B cell (primary cell): ENCODE data around the gene SIRPA. TPM values are rescaled to one million over a fixed set of nuclear protein-coding genes. Genes with fewer than 3 reads are reported as not detected.

Experiments
- ATAC-seq: fragments of 200-7000 bp; cut with Tn5 transposase; one replicate; pipeline ENCODE4 v1.10.0; 2021; ENCODE audit warnings: low read depth, mild to moderate bottlenecking, moderate number of reproducible peaks, moderate library complexity
- CTCF ChIA-PET: fragments of 350-600 bp; sonication (Branson Sonifier 250); formaldehyde crosslinking; loops from one replicate; lab custom pipeline; 2021; ENCODE audit warnings: antibody characterized with exemption, inconsistent platforms; lab: Charles Lee
- POLR2A ChIA-PET: fragments of 350-600 bp; sonication (Branson Sonifier 250); formaldehyde crosslinking; loops from one replicate; lab custom pipeline; 2021; ENCODE audit warnings: antibody characterized with exemption; lab: Charles Lee
- DNase-seq: peaks from one replicate; pipeline ENCODE4 v3.0.0; 2013
- H2AFZ ChIP-seq: 2 replicates; pipeline ENCODE4 v1.6.1; 2012; ENCODE audit warnings: mild to moderate bottlenecking, low read depth, low read length; ENCODE audit not compliant: insufficient read depth, poor library complexity, severe bottlenecking
- H3K27ac ChIP-seq, 2 donors: 1 replicate in 1 of 2; 2 replicates in 1 of 2; pipeline ENCODE4 v1.5.1; 2012 to 2013; ENCODE audit warnings: low read length in 2 of 2, mild to moderate bottlenecking in 2 of 2, moderate library complexity in 1 of 2
- H3K27me3 ChIP-seq, 4 experiments: fragments of 200-600 bp in 1 of 4; sonication (generic) in 1 of 4; replicated peaks in 1 of 4; 1 replicate in 2 of 4; 2 replicates in 2 of 4; pipeline versions ENCODE4 v1.6.1 to v1.7.0; 2013 to 2016; ENCODE audit warnings: low read length in 3 of 4, mild to moderate bottlenecking in 2 of 4, mixed read lengths in 1 of 4, moderate library complexity in 1 of 4; ENCODE audit not compliant: insufficient read depth in 4 of 4, control insufficient read depth in 3 of 4; ENCODE audit errors: control extremely low read depth in 1 of 4
- H3K36me3 ChIP-seq, 2 experiments: replicated peaks in 1 of 2; 1 replicate in 1 of 2; 2 replicates in 1 of 2; pipeline versions ENCODE4 v1.6.1 to v1.7.1; 2013; ENCODE audit warnings: low read length in 1 of 2; ENCODE audit not compliant: insufficient read depth in 2 of 2, control insufficient read depth in 1 of 2; ENCODE audit errors: control extremely low read depth in 1 of 2, extremely low read depth in 1 of 2
- H3K4me1 ChIP-seq, 2 donors: fragments of 200-600 bp in 1 of 2; sonication (generic) in 1 of 2; 1 replicate in 1 of 2; 2 replicates in 1 of 2; pipeline versions ENCODE4 v1.5.1 to v1.6.1; 2013 to 2017; ENCODE audit warnings: low read length in 2 of 2; ENCODE audit not compliant: control insufficient read depth in 2 of 2, insufficient read depth in 2 of 2
- H3K4me2 ChIP-seq: replicated peaks from 2 replicates; pipeline ENCODE3; 2012; ENCODE audit warnings: mild to moderate bottlenecking, low read depth, low read length; ENCODE audit not compliant: poor library complexity, severe bottlenecking
- H3K4me3 ChIP-seq, 5 experiments: fragments of 200-600 bp in 1 of 5; sonication (generic) in 1 of 5; 1 replicate in 3 of 5; 2 replicates in 2 of 5; pipeline versions ENCODE4 v1.5.1 to v1.7.0; 2011 to 2016; ENCODE audit warnings: low read length in 4 of 5, mild to moderate bottlenecking in 4 of 5, low read depth in 2 of 5, control low read depth in 1 of 5, moderate library complexity in 1 of 5; ENCODE audit not compliant: insufficient read depth in 1 of 5; ENCODE audit errors: control extremely low read depth in 1 of 5, extremely low read depth in 1 of 5
- H3K79me2 ChIP-seq: fragments of 200-600 bp; sonication (generic); one replicate; pipeline ENCODE4 v1.6.0; 2016; ENCODE audit warnings: low read length; ENCODE audit not compliant: control insufficient read depth, insufficient read depth
- H3K9ac ChIP-seq: fragments of 200-600 bp; sonication (generic); 2 replicates; pipeline ENCODE4 v1.6.1; 2017; ENCODE audit warnings: mild to moderate bottlenecking, low read length, moderate library complexity
- H3K9me3 ChIP-seq, 3 donors: one replicate each; pipeline versions ENCODE4 v1.6.1 to v1.7.1; 2013; ENCODE audit warnings: low read length in 2 of 3; ENCODE audit not compliant: control insufficient read depth in 2 of 3, insufficient read depth in 1 of 3; ENCODE audit errors: control extremely low read depth in 1 of 3
- H4K20me1 ChIP-seq: 2 replicates; pipeline ENCODE4 v1.6.0; 2012; ENCODE audit warnings: mild to moderate bottlenecking, low read length; ENCODE audit not compliant: insufficient read depth, control insufficient read depth, poor library complexity, severe bottlenecking
- H3K27ac Mint-ChIP-seq: one replicate; pipeline ENCODE4 v1.8.0; 2021; ENCODE audit warnings: mixed read lengths
- H3K27me3 Mint-ChIP-seq: one replicate; pipeline ENCODE4 v1.8.0; 2021; ENCODE audit warnings: mixed read lengths
- H3K4me1 Mint-ChIP-seq: one replicate; pipeline ENCODE4 v1.8.0; 2021; ENCODE audit warnings: mixed read lengths
- H3K4me3 Mint-ChIP-seq: one replicate; pipeline ENCODE4 v1.8.0; 2021; ENCODE audit warnings: mixed read lengths
- H3K9me3 Mint-ChIP-seq: one replicate; pipeline ENCODE4 v1.8.0; 2022; ENCODE audit warnings: mixed read lengths; ENCODE audit not compliant: insufficient read depth
- CTCF ChIP-seq: fragments of 200-600 bp; IDR thresholded peaks from one replicate; pipeline ENCODE4 v1.8.0; 2022; ENCODE audit warnings: antibody characterized with exemption, mild to moderate bottlenecking
- EZH2 ChIP-seq: IDR thresholded peaks from 2 replicates; pipeline ENCODE4 v1.6.1; 2012; ENCODE audit warnings: borderline replicate concordance, low read depth, mild to moderate bottlenecking, moderate library complexity, low read length; ENCODE audit not compliant: insufficient read depth, poor library complexity, severe bottlenecking
- WGBS: methylation state at CpG from one replicate; pipeline ENCODE4 v1.1.5; 2013; ENCODE audit warnings: missing lambda C conversion rate; ENCODE audit not compliant: insufficient coverage; 5-methylcytosine and 5-hydroxymethylcytosine counted together
- intact Hi-C: fragments of 100-400 bp; cut with micrococcal nuclease; formaldehyde crosslinking; loops from one replicate; pipeline ENCODE4 v1.10.0; 2022
- polyA plus RNA-seq: library from polyadenylated mRNA; depleted of rRNA; stranded (reverse); fragments of >200 nt; gene quantifications from 2 replicates; pipeline ENCODE4 v1.2.3, GENCODE V29; 2012
- total RNA-seq, 2 donors: library from RNA; stranded (reverse); fragments of 120-200 nt in 1 of 2; gene quantifications; 1 replicate in 1 of 2; 2 replicates in 1 of 2; pipeline versions ENCODE4 v1.2.3 to v1.2.4, GENCODE V29; 2013 to 2022

The SIRPA gene
- total and polyA plus RNA-seq, 2 donors (not counting 1 experiment from before 2014, with no cell fraction given), result 0.94 to 10.2 TPM

GRCh38 chr20:1934721-1935573, 39.7 kb downstream of the SIRPA start:
- H3K27me3 ChIP-seq, result no peaks in the 10 kb centered on the region
- H3K9me3 ChIP-seq, result no peaks in the 10 kb centered on the region
- no peak overlapping the region for H3K27ac ChIP-seq
- intact Hi-C loops, result no loop called here
- H4K20me1 ChIP-seq, result no peaks in the 10 kb centered on the region
- Mint-ChIP-seq H3K4me3 (no peak overlapping the region), H3K27ac (no peak overlapping the region), H3K9me3 (no peaks in the 10 kb centered on the region), H3K4me1 (no peaks in the 10 kb centered on the region), H3K27me3 (no peaks in the 10 kb centered on the region)
- POLR2A ChIA-PET, result no interaction called here
- no peaks in the 10 kb centered on the region for H3K36me3 ChIP-seq
- CTCF ChIA-PET, result no interaction called here
- no peak for ATAC-seq
- H3K4me2 ChIP-seq, result no peak overlapping the region
- 95% methylated on average over 17 of the region's 19 CpGs for WGBS
- no peaks in the 10 kb centered on the region for H3K79me2 ChIP-seq
- H2AFZ ChIP-seq, result no peak overlapping the region
- no peaks in the 10 kb centered on the region for H3K4me1 ChIP-seq
- DNase-seq, result no peak
- no peak overlapping the region for H3K4me3 ChIP-seq
- H3K9ac ChIP-seq, result no peak overlapping the region
- TF ChIP-seq EZH2 (no peak), CTCF (no peak)

GRCh38 chr20:1935696-1936366, 40.6 kb downstream of the SIRPA start:
- no peaks in the 10 kb centered on the region for H3K36me3 ChIP-seq
- H4K20me1 ChIP-seq, result no peaks in the 10 kb centered on the region
- 97% methylated on average over 14 of the region's 15 CpGs for WGBS
- no peak overlapping the region for H3K4me2 ChIP-seq
- Mint-ChIP-seq H3K9me3 (no peaks in the 10 kb centered on the region), H3K27ac (no peak overlapping the region), H3K4me1 (no peaks in the 10 kb centered on the region), H3K4me3 (no peak overlapping the region), H3K27me3 (no peaks in the 10 kb centered on the region)
- no peaks in the 10 kb centered on the region for H3K27me3 ChIP-seq
- ChIA-PET CTCF (no interaction called here), POLR2A (interaction anchor here (0.6 kb wide), 1 partner anchor 170 kb away, joined by 4 read pairs; no protein-coding TSS in a partner anchor)
- no peak overlapping the region for H3K27ac ChIP-seq
- H3K9me3 ChIP-seq, result no peaks in the 10 kb centered on the region
- H3K79me2 ChIP-seq, result no peaks in the 10 kb centered on the region
- no peak overlapping the region for H3K4me3 ChIP-seq
- DNase-seq (no peak), ATAC-seq (no peak)
- no peak overlapping the region for H2AFZ ChIP-seq
- no peaks in the 10 kb centered on the region for H3K4me1 ChIP-seq
- TF ChIP-seq EZH2 (no peak), CTCF (no peak)
- no peak overlapping the region for H3K9ac ChIP-seq
- intact Hi-C loops, result no loop called here
